Measurements from ENCODE around the gene ABCG4. TPM values are rescaled to one million over a fixed set of nuclear protein-coding genes. Genes with fewer than 3 reads are reported as not detected.

The ABCG4 gene
- total RNA-seq, 1 donor from 2014 or later, result under 0.01 TPM

DNA sequence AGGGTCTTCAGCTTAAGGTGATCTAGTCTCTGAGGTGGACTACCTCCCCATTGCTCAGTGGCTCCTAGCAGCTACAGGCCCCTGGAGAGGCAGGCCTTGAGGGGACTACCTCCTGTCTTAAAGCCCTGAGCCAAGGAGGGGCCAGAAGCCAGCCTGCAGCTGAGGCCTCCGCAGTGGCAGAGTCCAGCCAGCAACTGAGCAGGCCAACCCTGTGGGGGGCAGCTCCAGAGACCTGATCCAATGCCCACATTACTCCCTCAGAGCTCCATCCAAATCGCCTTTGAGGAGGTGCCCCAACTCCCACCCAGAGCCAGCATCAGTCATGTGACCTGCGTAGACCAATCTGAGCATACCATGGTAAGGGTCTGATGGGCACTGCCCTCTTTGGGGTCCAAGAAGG is 39.0 kb upstream of the ABCG4 start:
- TF ChIP-seq, protein P1, sequence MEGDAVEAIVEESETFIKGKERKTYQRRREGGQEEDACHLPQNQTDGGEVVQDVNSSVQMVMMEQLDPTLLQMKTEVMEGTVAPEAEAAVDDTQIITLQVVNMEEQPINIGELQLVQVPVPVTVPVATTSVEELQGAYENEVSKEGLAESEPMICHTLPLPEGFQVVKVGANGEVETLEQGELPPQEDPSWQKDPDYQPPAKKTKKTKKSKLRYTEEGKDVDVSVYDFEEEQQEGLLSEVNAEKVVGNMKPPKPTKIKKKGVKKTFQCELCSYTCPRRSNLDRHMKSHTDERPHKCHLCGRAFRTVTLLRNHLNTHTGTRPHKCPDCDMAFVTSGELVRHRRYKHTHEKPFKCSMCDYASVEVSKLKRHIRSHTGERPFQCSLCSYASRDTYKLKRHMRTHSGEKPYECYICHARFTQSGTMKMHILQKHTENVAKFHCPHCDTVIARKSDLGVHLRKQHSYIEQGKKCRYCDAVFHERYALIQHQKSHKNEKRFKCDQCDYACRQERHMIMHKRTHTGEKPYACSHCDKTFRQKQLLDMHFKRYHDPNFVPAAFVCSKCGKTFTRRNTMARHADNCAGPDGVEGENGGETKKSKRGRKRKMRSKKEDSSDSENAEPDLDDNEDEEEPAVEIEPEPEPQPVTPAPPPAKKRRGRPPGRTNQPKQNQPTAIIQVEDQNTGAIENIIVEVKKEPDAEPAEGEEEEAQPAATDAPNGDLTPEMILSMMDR (IDR thresholded peaks at IDR 0.05; ENCODE audit: insufficient read depth, low read length, severe bottlenecking), result no peak
- Histone ChIP-seq H3K27me3 (ENCODE audit: control insufficient read depth, insufficient read depth, low read length) (no peaks in the 10 kb centered on the region), H3K36me3 (ENCODE audit: control insufficient read depth, insufficient read depth, low read length) (peaks cover 8% of the 10 kb centered on the region), H3K4me3 (ENCODE audit: low read depth, low read length) (no peak overlapping the region)
- DNase-seq (ENCODE audit: low read depth) (no peak), FAIRE-seq (no peak)

DNA sequence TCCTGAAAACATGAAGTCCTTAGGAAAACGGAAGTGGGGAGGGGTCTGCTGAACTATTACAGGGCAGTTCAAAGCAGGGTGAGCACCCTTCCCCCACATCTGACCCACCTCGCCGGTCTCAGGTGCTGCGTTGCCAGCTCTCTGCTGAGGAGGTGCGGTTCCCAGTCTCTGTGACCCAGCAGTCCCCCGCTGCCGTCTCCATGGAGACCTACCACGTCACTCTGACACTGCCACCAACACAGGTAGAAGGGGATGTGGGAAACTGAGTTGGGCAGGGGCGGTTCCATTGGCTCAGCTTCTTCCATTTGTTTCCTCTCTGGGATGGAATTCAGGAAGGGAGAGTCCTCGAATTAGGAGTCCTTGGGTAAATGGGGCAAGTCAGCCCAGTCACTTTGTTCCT is 38.4 kb upstream of the ABCG4 start:
- Histone ChIP-seq H3K27me3 (ENCODE audit: control insufficient read depth, insufficient read depth, low read length) (no peaks in the 10 kb centered on the region), H3K4me3 (ENCODE audit: low read depth, low read length) (no peak overlapping the region), H3K36me3 (ENCODE audit: control insufficient read depth, insufficient read depth, low read length) (peaks cover 8% of the 10 kb centered on the region)
- TF ChIP-seq, protein P1 (IDR thresholded peaks at IDR 0.05; ENCODE audit: insufficient read depth, low read length, severe bottlenecking), result no peak
- DNase-seq (ENCODE audit: low read depth) (no peak), FAIRE-seq (no peak)

GRCh38 chr11:119111361-119111925 is 37.4 kb upstream of the ABCG4 start:
- H3K36me3 ChIP-seq (ENCODE audit: control insufficient read depth, insufficient read depth, low read length), result peaks cover 8% of the 10 kb centered on the region
- TF ChIP-seq, protein P1 (IDR thresholded peaks at IDR 0.05; ENCODE audit: insufficient read depth, low read length, severe bottlenecking), result no peak
- DNase-seq (ENCODE audit: low read depth) (no peak), FAIRE-seq (no peak)
- no peak overlapping the region for H3K4me3 ChIP-seq (ENCODE audit: low read depth, low read length)
- no peaks in the 10 kb centered on the region for H3K27me3 ChIP-seq (ENCODE audit: control insufficient read depth, insufficient read depth, low read length)

GRCh38 chr11:119112314-119113020 is 36.4 kb upstream of the ABCG4 start:
- no peak for DNase-seq (ENCODE audit: low read depth)
- H3K36me3 ChIP-seq (ENCODE audit: control insufficient read depth, insufficient read depth, low read length), result peaks cover 10% of the 10 kb centered on the region
- no peak for FAIRE-seq

DNA sequence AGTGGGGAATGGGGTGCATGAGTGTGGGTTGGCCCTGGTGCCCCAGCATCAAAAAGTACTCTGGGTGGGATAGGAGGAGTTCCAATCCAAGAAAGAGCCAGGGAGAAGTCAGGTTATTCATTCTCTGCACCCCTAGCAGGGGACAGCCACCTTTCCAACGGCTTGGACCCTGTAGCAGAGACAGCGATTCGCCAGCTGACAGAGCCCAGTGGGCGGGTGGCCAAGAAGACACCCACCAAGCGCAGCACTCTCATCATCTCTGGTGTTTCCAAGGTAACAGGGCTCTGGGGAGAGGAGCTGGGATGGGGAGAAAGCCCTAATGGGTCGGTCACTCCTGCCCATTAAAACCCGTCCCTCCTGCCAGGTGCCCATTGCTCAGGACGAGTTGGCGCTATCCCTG is 35.1 kb upstream of the ABCG4 start:
- TF ChIP-seq, protein P1 (IDR thresholded peaks at IDR 0.05; ENCODE audit: insufficient read depth, low read length, severe bottlenecking), result no peak
- DNase-seq (ENCODE audit: low read depth) (no peak), FAIRE-seq (no peak)
- H3K36me3 ChIP-seq (ENCODE audit: control insufficient read depth, insufficient read depth, low read length), result peaks cover 10% of the 10 kb centered on the region
- H3K27me3 ChIP-seq (ENCODE audit: control insufficient read depth, insufficient read depth, low read length), result no peaks in the 10 kb centered on the region
- no peak overlapping the region for H3K4me3 ChIP-seq (ENCODE audit: low read depth, low read length)

More at GRCh38 chr11:119112314-119113020, 36.4 kb upstream of the ABCG4 start:
- no peaks in the 10 kb centered on the region for H3K27me3 ChIP-seq (ENCODE audit: control insufficient read depth, insufficient read depth, low read length)
- TF ChIP-seq, protein P1 (IDR thresholded peaks at IDR 0.05; ENCODE audit: insufficient read depth, low read length, severe bottlenecking), result no peak
- H3K4me3 ChIP-seq (ENCODE audit: low read depth, low read length), result no peak overlapping the region
